GM19452 (cell line): Measurements from ENCODE around the gene SNAI1.
"Not testable (repeated sequence)": the region's sequence is repeated elsewhere in the genome, so short reads cannot be mapped to it uniquely, and the experiment has no call there.

ENCODE experiments used
- ATAC-seq: cut with Tn5 transposase; IDR thresholded peaks from one replicate; pipeline ENCODE4 v1.9.1; 2021; ENCODE audit not compliant: unreplicated experiment

The SNAI1 gene

DNA sequence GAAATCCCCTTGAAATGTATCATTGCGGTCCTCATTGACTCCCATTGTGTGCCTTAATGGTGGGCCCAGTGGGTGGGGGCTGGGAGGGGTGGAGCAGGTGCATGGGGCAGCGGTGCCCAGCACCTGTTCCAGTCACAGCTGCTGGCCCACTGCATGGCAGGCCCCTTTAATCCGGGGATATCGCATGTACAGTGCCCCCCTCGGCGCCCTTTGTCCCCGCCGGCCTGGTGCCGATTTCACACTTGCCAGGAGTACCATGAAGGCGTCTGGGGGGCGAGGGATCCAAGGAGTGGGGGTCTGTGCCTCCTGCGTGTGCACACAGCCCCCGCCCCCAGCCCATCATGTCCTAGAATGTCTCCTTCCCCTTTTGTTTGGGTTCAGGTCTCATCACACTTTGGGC, 2.8 kb downstream of the SNAI1 start:
- ATAC-seq = no peak

- ATAC-seq = no peak
These were observed 3.3 kb downstream of the SNAI1 start for GRCh38 chr20:49986049-49986448.

DNA sequence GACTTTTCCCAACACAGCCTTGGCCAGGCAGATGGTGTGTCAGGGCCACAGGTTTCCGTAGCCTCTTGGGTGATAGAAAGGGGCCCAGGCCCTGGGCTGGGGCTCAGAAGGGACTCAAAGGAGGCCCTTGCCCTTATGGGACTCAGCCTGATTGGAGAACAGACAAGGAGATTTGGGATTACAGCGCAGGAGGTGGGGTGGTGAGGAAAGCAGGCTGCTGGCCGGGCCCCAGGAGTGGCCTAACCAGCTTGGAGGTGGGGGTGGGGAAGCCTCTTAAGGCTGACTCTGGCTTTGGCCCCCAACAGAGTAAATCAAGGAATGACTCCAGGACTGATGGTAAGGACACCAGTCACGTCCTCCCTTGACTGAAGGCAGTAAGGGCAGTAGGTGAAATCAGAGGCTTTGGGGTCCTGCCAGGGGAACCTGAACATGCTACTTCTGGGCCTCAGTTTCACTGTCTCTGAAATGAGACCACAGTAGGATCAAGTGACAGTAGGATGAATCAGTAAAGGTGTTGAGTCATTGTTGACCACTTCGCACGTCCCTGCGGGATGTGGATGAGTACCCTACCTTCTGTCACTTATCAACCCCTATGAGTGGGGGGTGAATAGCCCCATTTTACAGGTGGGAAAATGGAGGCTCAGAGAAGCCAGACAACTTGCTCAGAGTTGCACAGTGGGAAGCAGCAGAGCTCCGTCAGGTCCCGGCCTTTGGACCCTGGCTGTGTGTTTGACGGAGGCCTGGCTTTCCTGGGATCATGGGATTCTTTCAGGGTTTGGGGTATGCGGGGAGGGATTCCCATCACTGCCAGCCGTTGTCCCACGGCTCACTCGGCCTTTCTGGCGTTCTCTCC, 4.5 kb downstream of the SNAI1 start:
- ATAC-seq = no peak

DNA sequence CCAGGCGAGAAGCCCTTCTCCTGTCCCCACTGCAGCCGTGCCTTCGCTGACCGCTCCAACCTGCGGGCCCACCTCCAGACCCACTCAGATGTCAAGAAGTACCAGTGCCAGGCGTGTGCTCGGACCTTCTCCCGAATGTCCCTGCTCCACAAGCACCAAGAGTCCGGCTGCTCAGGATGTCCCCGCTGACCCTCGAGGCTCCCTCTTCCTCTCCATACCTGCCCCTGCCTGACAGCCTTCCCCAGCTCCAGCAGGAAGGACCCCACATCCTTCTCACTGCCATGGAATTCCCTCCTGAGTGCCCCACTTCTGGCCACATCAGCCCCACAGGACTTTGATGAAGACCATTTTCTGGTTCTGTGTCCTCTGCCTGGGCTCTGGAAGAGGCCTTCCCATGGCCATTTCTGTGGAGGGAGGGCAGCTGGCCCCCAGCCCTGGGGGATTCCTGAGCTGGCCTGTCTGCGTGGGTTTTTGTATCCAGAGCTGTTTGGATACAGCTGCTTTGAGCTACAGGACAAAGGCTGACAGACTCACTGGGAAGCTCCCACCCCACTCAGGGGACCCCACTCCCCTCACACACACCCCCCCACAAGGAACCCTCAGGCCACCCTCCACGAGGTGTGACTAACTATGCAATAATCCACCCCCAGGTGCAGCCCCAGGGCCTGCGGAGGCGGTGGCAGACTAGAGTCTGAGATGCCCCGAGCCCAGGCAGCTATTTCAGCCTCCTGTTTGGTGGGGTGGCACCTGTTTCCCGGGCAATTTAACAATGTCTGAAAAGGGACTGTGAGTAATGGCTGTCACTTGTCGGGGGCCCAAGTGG, 5.3 kb downstream of the SNAI1 start:
- no peak for ATAC-seq

DNA sequence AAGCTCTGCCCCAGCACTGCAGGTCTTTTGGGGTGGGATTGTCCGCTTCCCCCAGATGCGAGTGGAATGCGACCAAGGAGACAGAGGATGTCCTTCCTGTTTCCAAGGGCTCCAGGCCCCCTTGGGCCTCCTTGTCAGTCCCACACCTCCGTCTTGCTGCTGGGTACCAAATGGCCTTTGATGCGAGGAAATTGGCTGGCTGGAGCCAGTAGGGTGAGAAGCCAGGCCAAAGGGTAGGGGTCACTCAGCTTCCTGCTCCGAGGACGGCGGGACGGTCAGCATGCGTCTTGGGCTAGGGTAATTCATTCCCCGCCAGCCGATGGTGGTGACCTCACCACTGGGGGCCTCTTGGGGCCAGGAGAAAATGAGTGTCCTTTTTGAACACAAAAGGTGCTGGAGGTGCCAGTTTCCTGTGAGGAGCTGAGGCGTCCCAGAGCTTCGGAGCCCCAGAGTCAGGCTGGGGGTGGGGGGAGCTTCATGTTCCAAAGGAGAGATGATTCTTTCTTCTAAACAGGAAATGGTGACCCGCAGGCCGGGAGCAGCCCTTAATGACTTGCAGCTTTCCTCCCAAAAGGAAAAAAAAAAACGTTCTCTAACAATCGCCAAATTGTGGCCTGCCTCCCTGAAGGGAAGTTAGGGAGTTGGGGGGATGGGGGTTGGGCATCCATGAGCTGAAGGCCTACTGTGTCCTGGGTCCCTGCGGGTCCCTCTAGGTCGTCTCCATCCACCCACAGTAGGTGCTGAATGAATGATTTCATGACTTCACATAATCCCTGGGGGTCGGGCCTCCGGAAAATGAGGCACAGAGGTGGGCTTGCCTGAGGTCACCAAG, 6.7 kb downstream of the SNAI1 start:
- no peak for ATAC-seq

- no peak for ATAC-seq
These were observed 7.5 kb downstream of the SNAI1 start for GRCh38 chr20:49990271-49990720.

DNA sequence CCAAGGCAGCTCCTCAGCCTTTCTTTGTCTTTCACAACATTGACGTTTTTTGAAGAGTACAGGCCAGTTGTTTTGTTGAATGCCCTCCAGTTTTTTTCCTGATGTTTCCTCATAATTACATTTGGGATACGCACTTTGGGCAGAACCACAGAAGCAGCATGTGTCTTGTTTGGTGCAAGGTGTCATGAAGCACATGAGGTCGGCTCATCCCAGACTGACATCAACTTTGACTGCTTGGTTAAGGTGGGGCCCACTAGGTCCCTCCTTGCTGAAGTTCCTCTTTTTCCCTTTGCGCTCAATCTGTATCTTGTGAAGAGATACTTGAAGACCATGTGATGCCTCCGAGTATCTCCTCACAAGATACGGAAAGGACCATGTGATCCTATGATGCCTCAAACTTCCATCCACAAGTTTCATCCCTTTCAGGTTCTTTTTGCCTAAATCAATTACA, 10.5 kb downstream of the SNAI1 start:
- no peak for ATAC-seq

DNA sequence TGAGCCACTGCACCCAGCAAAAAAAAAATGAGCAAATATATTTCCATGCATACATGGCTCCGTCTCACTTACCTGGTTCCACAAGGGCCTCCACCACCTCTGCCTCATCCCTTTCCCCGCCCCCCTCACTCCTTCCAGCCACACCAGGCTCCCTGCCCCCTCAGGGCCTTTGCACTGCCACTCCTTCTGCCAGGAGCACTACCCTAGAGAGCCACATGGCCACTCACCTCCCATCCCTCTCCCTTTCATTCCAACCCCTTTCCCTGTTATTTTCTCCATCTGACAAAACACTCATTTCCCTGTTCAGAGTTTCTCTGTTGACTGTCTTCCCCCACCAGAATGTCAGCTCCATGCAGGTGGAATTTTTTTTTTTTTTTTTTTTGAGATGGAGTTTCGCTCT, 12.8 kb downstream of the SNAI1 start:
- ATAC-seq = no peak

DNA sequence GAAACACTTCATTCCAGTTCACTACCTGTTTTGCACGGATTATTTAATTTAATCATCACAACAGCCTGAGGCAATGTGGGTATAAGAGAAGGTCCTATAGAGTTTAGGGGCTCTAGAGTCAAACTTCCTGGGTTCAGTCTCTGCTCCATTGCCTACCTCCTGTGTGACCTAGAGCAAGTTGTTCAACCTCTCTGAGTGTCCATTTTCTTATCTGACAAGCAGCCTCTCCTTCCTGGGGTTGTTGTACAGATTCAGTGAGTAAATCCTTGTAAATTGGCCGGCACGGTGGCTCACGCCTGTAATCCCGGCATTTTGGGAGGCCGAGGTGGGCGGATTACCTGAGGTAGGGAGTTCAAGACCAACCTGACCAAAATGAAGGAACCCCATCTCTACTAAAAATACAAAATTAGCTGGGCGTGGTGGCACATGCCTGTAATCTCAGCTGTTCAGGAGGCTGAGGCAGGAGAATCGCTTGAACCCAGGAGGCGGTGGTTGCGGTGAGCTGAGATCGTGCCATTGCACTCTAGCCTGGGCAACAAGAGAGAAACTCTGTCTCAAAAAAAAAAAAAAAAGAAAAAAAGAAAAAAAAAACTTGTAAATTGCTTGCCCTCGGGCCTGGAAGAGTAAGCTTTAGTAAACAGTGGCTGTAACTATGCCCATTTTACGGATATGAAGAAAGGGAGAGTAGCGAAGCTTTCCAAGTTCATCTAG, 15.9 kb downstream of the SNAI1 start:
- ATAC-seq = not testable (repeated sequence)

DNA sequence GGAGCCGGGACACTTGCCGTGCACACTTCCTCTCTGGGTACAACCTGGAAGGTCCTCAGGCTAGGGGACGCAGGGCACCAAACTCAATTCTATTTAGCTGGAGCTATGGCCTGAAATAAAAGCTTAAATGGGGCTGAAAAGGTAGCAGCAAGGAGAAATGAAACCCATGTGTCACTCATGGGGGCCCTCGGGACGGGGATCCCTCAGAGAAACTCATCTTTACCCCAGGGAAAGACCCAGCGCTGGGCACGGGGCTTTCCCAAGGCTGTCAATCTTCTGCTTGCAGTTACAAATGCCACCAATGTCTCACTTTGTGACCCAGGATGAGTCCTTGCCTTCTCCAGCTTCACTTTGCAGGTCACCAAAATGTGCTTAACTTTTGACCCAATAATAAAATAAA, 16.5 kb downstream of the SNAI1 start:
- ATAC-seq = peak; percentile 63

DNA sequence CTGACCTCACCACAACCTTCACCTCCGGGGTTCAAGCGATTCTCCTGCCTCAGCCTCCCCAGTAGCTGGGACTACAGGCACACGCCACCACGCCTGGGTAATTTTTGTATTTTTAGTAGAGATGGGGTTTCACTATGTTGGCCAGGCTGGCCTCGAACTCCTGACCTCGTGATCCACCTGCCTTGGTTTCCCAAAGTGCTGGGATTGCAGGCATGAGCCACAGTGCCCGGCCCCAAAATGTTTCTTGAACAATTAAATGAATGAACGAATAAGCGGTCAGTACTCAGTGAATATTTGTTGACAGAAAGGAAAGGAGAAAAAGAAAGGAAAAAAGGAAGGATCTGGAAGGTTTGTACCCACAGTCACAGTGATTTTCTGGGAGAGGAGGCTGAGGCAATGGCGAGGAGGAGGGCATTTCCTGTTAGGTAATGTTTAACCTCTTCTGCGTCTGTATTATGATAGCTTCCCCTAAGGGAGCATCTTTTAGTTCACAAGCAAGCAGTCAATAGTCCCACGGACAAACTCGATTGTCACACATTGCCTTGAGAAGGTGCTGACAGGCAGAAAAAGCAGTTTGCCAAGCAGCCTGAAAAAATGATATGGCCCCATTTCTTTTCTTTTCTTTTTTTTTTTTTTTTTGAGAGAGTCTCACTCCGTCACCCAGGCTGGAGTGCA, 17.9 kb downstream of the SNAI1 start:
- ATAC-seq = not testable (repeated sequence)

DNA sequence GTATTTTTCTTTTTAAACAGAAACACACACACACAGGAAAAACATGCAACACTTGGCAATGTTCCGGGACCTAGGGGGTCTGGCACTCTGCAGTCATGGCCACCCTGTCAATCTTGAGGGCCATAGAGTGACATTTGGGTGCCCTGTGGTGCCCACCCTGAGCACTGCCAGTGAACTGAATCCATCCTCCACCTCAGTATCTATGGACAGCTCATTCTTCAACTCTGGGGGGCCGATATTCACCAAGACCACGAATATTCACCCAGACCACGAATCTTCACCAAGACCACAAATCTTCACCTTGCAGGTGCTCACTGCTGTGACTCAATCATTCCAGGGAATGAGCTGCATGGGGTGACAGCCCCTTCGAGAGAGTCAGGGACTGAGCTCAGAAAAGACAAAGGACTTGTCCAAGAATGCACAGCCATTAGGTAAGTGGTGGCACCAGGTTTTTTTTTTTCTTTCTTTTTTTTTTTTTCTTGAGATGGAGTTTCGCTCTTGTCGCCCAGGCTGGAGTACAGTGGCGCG, 19.1 kb downstream of the SNAI1 start:
- no peak for ATAC-seq

- ATAC-seq = no peak
These were observed 20.5 kb downstream of the SNAI1 start for GRCh38 chr20:50003253-50003656.

DNA sequence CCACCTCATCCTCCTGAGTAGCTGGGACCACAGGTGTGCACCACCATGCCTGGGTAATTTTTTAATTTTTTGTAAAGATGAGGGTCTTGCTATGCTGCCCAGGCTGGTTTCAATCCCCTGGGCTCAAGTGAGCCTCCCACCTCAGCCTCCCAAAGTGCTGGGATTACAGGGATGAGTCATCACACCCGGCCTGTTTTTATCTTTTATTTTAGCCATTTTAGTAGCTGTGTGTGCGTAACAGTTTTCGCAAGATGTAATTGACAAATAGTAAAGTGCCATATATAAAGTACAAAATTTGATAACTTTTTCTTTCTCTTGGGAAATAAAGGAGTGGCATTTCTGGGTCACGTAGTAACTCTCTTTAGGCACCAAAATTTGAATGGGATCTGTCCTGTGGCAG, 21.4 kb downstream of the SNAI1 start:
- ATAC-seq = no peak

- no peak for ATAC-seq
These were observed 22.7 kb downstream of the SNAI1 start for GRCh38 chr20:50005471-50005981.

DNA sequence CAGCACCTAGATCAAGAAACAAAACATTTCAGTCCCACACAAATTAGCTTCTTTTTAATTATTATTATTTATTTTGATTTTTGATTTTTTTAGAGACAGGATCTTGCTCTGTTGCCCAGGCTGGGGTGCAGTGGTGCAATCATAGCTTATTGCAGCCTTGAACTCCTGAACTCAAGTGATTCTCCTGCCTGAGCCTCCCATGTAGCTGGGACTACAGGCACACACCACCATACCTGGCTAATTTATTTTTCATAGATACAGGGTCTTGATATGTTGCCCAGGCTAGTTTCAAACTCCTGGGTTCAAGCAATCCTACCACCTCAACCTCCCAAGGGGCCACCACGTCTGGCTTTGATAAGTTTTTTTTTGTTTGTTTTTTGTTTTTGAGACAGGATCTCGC, 24.6 kb downstream of the SNAI1 start:
- no peak for ATAC-seq

DNA sequence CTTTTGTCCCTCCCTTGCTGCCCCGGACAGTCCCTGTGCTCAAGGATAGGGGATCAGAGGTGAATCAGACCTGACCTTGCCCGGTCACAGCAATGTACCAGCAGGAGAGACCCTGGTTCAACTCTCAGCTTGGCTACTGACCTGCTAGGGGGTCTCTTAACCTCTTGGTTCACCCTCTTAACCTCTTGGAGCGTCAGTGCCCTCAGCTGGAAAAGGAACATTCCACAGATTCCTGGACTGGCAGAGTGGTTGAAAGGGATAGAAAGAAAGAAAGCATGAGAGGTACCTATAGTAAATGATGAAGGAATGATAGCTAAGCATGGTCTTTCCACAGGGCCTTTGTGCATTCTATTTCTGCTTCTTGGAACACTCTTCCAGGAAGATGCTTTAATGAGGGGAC, 25.2 kb downstream of the SNAI1 start:
- no peak for ATAC-seq

DNA sequence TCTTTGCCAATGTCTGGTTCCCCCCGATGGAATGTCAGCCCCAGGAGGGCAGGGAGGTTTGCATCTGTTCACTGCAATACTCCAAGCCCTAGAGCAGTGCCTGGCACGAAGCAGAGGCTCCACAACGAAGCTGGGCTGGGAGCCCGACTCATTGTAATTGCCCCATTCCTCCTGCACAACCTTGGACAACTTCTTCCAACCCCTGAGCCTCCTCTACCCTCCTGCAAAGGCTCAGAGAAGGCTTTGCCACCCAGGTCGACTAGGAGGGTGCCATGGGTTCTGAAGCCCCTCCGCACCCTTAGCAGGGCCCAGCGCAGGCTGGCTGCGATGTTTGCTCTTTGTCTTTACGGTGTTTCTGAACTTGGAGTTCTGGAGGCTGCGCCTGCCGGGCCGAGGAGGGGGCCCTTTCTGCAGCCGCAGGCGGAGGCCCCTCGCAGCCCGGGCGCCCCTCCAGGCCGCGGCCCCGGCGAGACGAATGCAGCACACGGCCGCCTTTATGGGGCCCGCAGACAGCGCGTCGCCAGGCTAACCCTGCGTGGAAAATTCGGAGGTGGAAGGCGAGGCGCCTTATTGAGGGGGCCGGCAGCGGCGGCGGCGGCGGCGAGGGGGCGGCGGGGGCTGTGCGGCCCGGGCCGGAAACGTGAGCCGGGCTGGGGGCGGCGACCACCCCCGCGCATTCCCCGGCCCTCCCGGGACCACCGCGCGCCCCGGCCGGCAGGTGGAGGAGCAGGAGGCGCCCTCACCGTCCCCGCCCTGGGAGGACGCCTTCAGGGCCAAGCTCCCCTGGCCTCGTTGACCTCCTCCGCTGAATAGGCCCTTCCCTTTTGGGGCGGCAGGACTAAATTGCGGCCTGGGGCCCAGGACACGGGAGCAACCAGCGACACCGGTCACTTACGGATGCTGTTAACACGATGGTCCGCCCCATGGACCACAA, 27.0 kb downstream of the SNAI1 start:
- ATAC-seq = no peak
